GM19035 (cell line): ENCODE data around the gene LOXHD1.

Experiments
- ATAC-seq: cut with Tn5 transposase; IDR thresholded peaks from one replicate; pipeline ENCODE4 v1.9.1; 2021; ENCODE audit not compliant: unreplicated experiment

Gene LOXHD1

GRCh38 chr18:46657115-46657955 is at the start of gene LOXHD1:
LOXHD1 (minus strand) TSS chr18:46657220; CDS start chr18:46657033, 187 bp downstream.
- no peak for ATAC-seq

GRCh38 chr18:46705521-46705920 is 48.5 kb upstream of the LOXHD1 start:
- no peak for ATAC-seq

- ATAC-seq: no peak
These were observed 47.8 kb upstream of the LOXHD1 start for GRCh38 chr18:46704816-46705215.

- no peak for ATAC-seq
These were observed 47.2 kb upstream of the LOXHD1 start for GRCh38 chr18:46704189-46704588.

- ATAC-seq: no peak
These were observed 45.5 kb upstream of the LOXHD1 start for GRCh38 chr18:46702471-46702870.

GRCh38 chr18:46700066-46700824 is 43.2 kb upstream of the LOXHD1 start:
- no peak for ATAC-seq

GRCh38 chr18:46696702-46697101 is 39.7 kb upstream of the LOXHD1 start:
- no peak for ATAC-seq

GRCh38 chr18:46696268-46696667 is 39.2 kb upstream of the LOXHD1 start:
- no peak for ATAC-seq

GRCh38 chr18:46693996-46694395 is 37.0 kb upstream of the LOXHD1 start:
- ATAC-seq: no peak

- ATAC-seq: no peak
These were observed 32.0 kb upstream of the LOXHD1 start for GRCh38 chr18:46688853-46689525.

GRCh38 chr18:46686186-46686585 is 29.2 kb upstream of the LOXHD1 start:
- ATAC-seq: no peak

GRCh38 chr18:46683252-46683651 is 26.2 kb upstream of the LOXHD1 start:
- no peak for ATAC-seq

GRCh38 chr18:46680784-46681695 is 24.0 kb upstream of the LOXHD1 start:
- no peak for ATAC-seq

- ATAC-seq: no peak
These were observed 23.0 kb upstream of the LOXHD1 start for GRCh38 chr18:46679846-46680598.

GRCh38 chr18:46678785-46679399 is 21.9 kb upstream of the LOXHD1 start:
- ATAC-seq: no peak

GRCh38 chr18:46678041-46678440 is 21.0 kb upstream of the LOXHD1 start:
- no peak for ATAC-seq

GRCh38 chr18:46677611-46678010 is 20.6 kb upstream of the LOXHD1 start:
- ATAC-seq: no peak

GRCh38 chr18:46676182-46676835 is 19.3 kb upstream of the LOXHD1 start:
- ATAC-seq: no peak

GRCh38 chr18:46675112-46675511 is 18.1 kb upstream of the LOXHD1 start:
- no peak for ATAC-seq
